GM21529 (cell line): Measurements from ENCODE around the gene PTAFR.
"Not testable (repeated sequence)": the region's sequence is repeated elsewhere in the genome, so short reads cannot be mapped to it uniquely, and the experiment has no call there.

Experiments
- ATAC-seq: cut with Tn5 transposase; IDR thresholded peaks from one replicate; pipeline ENCODE4 v1.9.1; 2021; ENCODE audit not compliant: unreplicated experiment

Gene PTAFR

GRCh38 chr1:28145728-28146127 is 30.8 kb downstream of the PTAFR start:
- ATAC-seq: no peak

GRCh38 chr1:28144203-28145135 is 32.0 kb downstream of the PTAFR start:
- ATAC-seq: peak; percentile 76

GRCh38 chr1:28143496-28144202 is 32.8 kb downstream of the PTAFR start:
- ATAC-seq: no peak

DNA sequence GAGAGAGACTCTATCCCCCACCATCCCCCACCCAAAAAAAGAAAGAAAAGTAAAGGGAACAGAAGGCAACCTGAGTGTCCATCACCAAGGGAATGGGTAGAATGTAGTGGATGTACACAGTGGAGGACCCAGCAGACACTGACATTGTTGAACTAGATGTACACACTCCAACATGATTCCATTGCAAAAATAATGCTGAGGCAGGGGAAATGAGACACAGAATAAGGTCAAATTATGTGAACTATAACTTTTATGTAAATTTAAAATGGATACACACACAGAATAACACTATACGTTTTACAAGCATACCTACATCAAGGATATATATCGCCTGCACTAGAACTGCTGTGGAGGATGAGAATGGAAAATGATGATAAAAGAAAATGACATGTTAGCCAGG is 34.8 kb downstream of the PTAFR start:
- no peak for ATAC-seq

DNA sequence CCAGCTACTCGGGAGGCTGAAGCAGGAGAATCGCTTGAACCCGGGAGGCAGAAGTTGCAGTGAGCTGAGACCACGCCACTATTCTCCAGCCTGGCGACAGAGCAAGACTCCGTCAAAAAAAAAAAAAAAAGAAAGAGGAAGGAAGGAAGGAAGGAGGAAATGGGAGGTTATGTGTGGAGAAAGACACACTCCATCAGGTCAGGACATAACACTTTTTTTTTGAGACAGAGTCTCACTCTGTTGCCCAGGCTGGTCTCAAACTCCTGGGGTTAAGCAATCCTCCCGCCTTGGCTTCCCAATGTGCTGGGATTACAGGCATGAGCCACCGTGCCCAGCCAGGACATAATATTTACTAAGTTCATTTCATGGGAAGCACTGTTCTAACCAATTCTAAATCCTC is 36.6 kb downstream of the PTAFR start:
- ATAC-seq: not testable (repeated sequence)

DNA sequence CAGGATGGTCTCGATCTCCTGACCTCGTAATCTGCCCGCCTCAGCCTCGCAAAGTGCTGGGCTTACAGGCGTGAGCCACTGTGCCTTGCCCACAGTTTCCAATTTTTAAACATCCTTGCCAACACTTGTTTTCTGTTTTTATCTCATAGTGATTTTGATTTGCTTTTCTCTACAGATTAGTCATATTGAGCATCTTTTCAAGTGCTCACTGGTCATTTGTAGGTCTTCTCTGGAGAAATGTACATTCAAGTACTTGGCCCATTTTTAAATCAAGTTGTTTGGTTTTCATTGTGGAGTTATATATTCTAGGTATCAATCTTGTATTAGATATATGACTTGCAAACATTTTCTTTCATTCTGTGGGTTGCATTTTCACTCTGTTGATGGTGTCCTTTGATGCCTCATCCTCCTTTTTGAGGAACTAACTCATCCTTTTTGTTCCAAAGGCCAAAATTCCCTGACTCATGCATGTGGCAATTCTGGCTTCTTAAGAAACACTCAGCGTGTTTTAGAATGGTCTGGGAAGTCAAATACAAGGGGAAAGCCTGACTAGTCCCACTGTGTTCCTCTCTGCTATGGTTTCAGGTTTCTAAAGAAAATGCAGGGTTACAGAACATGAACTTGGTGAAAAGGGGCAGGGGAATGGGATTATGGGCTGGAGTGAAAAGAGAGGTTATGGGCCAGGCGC is 37.3 kb downstream of the PTAFR start:
- no peak for ATAC-seq

DNA sequence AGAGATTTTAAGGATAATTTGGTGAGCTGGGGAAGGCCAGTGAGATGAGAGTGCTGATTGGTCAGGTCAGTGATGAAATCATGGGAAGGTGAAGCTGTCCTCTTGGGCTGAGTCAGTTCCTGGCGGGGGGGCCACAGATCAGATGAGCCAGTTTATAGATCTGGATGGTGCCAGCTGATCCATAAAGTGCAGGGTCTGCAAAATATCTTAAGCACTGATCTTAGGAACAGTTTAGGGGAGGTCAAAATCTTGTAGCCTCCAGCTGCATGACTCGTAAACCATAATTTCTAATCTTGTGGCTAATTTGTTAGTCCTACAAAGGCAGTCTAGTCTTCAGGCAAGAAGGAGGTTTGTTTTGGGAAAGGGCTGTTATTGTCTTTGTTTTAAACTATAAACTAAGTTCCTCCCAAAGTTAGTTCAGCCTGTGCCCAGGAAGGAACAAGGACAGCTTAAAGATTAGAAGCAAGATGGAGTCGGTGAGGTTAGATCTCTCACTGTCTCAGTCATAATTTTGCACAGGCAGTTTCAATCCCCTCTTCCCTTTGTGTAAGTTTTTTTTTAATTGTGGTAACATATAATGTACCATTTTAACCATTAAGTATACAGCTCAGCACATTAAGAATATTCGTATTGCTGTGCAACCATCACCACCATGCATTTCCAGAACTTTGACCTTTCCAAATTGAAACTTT is 39.4 kb downstream of the PTAFR start:
- no peak for ATAC-seq

DNA sequence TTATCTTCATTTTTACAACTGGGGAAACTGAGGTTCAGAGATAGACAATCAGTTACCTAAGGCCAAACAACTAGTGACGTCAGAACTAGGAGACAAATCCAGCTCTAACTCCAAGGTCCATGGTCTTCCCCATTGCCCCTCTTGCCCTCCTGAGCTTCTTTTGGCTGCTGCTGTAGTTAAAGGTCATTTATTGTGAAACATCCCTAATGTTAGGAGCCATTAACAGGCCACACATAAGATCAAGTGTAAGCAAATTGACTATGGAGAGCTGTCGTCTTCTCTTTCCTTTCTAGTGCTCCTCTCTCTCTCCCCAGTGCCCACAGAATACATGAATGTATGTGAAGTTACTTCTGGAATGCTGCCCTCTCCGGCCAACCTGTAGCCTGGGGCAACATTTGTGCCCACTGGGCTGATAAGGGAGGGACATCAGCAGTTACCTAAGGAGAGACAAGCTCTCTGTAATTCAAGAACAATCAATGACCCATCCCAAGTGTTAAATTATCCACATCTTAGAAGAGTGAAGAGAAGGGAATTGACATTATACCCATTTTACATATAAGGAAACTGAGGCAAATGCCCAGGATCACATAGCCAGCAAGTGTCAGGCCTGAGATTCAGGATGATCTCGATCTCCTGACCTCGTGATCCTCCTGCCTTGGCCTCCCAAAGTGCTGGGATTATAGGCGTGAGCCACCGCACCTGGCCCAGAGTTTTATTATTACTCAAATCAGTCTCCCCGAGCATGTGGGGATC is 40.1 kb downstream of the PTAFR start:
- ATAC-seq: no peak

DNA sequence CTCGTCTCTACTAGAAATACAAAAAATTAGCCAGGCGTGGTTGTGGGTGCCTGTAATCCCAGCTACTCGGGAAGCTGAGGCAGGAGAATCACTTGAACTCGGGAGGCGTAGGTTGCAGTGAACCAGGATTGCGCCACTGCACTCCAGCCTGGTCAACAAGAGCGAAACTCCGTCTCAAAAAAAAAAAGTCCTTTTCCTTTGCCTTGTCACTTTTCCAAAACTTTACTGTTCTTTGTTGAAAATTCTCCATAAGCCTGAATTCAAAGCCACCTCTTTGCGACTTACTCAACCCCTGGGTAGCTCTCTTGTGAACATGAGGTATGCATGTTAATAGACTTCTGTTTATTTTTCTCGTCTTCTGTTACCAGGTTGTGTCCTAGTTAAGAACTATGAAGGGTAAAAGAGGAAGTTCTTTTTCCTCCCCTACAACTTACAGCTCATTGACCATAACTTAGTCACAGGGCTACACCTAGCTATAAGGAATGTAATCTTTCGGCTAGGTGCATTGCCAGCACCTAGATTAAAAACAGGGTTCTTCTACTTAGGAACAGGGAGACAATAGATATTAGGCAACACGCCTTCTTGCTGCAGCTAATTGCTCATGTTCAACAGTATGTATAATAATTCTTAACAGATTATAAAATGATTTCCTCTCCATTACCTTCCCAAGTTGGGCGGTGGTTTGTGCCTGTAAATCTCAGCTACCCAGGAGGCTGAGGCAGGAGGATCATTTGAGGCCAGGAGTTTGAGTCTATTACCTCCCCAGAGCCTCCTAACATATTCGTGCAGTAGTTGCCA is 40.9 kb downstream of the PTAFR start:
- peak; percentile 51 for ATAC-seq

DNA sequence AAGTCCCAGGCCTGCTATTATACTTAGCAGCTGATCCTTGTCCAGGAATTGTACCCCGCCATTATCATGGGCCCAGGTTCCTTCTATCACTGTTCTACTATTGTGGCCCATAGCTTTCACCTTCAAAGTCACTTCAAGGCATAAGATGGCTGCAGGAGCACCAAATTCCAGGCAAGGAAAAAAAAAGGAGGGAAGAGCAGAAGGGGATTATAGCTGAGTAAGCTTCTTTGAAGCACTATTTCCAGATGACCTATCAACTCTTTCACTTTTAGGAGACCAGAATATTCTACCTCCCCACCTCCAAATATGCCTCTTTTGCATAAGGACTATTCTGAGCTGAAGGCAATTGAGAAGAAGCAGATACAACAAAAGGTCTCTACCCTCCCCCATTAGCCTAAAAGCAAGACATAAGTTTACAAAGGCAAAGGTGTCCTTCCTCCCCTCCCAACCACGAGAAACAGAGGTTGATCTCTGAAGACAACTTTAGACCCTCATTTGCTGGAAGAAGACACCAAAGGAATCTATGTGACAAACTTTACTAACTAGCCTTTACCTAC is 41.8 kb downstream of the PTAFR start:
- no peak for ATAC-seq

GRCh38 chr1:28132171-28133167 is 44.0 kb downstream of the PTAFR start:
- no peak for ATAC-seq

GRCh38 chr1:28130901-28131300 is 45.6 kb downstream of the PTAFR start:
- no peak for ATAC-seq

DNA sequence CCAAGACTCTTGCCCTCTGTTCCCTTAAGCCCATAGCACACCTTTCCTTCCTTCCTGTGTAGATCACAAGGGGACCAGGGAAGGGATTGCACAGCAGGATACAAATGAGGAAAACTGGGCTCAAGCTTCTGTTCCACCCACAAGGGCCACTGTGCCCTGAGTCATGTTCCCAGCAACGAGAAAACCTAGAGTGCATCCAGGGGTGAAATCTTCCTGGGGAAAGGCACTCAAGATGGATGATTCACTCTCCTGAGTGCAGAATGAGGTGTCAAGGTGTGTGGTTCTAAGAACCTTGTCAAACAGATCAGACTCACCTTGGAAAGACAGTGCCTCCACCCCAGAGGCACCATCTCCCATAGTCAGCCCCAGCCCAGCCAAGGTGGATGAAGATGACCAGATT is 47.3 kb downstream of the PTAFR start:
- ATAC-seq: no peak

DNA sequence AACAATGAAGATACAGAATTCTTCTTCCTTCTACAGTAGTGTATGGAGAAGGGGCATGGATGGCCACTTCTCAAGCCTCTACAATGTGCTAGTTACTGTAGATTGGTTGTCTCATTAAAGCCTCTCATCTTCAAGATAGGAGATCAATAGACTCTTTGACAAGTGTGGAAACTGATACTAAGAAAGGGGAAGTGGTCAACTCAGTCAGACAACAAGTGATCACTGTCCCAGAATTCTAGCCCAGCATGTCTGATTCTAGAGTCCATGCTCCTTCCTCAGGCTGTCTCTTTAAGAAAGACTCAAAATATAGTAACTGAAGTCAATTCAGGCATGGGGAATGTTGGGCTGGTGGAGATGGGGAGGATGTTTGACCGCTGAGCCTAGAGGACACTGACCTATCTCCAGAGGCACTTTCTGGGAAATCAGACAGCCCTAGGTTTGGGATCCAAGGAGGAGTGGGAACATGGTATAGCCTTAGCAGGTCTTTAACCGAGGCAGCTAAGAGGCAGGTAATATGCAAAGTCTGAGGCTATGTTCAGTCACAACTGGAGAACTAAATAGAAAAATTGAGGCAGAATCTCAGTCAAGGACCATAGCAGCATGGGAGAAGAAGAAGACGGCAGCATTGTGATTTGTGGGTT is 48.8 kb downstream of the PTAFR start:
- peak; percentile 83 for ATAC-seq

DNA sequence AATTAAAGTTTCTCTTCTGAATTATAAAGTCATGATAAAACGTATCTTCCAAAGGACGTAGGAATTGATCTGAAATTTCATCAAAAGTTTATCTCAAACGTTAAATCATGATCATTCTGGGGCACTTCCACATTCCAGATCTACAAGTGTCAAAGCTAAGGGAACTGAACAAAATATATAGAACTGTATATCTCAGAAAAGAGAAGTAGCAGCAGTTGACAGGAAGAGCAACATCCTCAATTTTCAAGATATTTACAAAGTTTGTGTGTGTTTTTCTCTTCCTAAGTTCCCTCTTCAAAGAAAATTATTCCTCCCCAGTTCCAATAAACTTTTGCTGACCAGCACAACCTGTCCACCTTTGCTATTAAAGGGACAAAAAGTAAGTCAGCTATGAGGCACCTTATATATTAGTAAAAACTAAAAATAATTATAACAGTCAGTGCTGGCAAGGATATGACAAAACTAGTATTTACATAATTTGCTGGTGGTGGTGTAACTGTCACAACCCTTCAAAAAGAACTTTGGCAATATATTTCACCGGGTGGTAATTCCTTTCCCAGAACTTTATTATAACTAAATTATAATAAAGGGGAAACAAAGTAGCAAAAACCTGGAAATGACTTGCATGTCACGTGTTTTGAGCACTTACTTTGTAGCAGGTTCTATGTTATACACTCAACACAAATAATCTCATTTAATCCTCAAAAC is 49.6 kb downstream of the PTAFR start:
- no peak for ATAC-seq

DNA sequence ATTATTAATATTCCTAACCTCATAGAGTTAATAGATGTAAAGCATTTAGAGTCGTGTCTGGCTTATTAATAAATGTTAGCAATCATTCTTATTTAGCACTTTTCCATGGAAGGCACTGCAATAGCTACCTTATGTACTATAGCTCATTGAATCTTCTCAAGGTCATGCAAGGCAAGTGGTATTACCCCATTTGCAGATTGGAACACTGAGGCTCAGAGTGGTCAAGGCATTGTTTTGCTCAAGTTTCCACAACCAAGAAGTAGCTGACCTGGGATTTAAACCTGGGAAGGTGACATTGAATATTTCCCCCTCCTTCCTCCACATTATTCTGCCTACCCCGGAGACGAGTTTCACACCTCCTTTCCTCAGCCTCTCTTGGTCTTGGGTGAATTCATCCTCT is 50.3 kb downstream of the PTAFR start:
- no peak for ATAC-seq

- no peak for ATAC-seq
These were observed 53.0 kb downstream of the PTAFR start for GRCh38 chr1:28123461-28123961.
